SK-N-SH (cell line): ENCODE results near the gene IL31RA.

Source experiments
- GABPA ChIP-seq: IDR thresholded peaks from 2 replicates; pipeline ENCODE4 v1.4.0; 2012; ENCODE audit warnings: low read depth, mild to moderate bottlenecking
- RCOR1 ChIP-seq: fragments of 150-350 bp; IDR thresholded peaks from 2 replicates; pipeline ENCODE4 v1.6.1; 2017; ENCODE audit warnings: antibody characterized with exemption, low read length
- RFX5 ChIP-seq: IDR thresholded peaks from 2 replicates; pipeline ENCODE4 v1.6.1; 2012; ENCODE audit warnings: mild to moderate bottlenecking, improper control_type of control experiment, low read length
- SIN3A ChIP-seq: IDR thresholded peaks from 2 replicates; pipeline ENCODE4 v1.6.1; 2012; ENCODE audit warnings: low read depth, mild to moderate bottlenecking, low read length, moderate library complexity, borderline replicate concordance
- TF ChIP-seq, protein P1 (sequence below): fragments of 200-600 bp; sonication (generic); IDR thresholded peaks from 2 replicates; pipeline ENCODE4 v1.6.1; 2017; ENCODE audit warnings: antibody characterized with exemption, mild to moderate bottlenecking, moderate library complexity
- TF ChIP-seq, protein P2 (sequence below): IDR thresholded peaks from 2 replicates; pipeline ENCODE4 v1.4.0; 2012; ENCODE audit warnings: low read depth
- TF ChIP-seq, protein P3 (sequence below): IDR thresholded peaks from 2 replicates; pipeline ENCODE4 v1.4.0; 2012; ENCODE audit warnings: low read depth, borderline replicate concordance

DNA sequence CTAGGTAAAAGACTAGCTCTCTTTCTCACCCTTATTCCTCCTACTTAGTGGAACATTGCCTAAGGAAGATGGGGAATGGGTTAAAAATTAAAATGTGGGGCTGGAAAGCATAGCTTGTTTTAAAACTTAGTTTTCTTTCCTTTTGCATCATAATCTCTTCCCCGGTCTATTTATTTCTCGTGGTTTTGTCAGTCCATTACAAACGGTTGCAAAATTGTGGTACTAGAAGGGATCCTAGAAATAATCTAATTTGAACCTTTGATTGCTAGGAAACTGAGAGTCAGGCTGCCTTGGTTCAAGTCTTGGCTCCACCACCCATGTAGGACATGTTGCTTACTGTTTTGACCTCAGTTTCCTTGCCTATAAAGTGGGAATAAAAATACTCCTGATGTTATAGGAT is 1.3 kb downstream of the IL31RA start:
- no peak for TF ChIP-seq RCOR1
- TF ChIP-seq, protein P1, sequence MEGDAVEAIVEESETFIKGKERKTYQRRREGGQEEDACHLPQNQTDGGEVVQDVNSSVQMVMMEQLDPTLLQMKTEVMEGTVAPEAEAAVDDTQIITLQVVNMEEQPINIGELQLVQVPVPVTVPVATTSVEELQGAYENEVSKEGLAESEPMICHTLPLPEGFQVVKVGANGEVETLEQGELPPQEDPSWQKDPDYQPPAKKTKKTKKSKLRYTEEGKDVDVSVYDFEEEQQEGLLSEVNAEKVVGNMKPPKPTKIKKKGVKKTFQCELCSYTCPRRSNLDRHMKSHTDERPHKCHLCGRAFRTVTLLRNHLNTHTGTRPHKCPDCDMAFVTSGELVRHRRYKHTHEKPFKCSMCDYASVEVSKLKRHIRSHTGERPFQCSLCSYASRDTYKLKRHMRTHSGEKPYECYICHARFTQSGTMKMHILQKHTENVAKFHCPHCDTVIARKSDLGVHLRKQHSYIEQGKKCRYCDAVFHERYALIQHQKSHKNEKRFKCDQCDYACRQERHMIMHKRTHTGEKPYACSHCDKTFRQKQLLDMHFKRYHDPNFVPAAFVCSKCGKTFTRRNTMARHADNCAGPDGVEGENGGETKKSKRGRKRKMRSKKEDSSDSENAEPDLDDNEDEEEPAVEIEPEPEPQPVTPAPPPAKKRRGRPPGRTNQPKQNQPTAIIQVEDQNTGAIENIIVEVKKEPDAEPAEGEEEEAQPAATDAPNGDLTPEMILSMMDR, result no peak
- TF ChIP-seq, protein P2, sequence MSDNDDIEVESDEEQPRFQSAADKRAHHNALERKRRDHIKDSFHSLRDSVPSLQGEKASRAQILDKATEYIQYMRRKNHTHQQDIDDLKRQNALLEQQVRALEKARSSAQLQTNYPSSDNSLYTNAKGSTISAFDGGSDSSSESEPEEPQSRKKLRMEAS, result no peak
- TF ChIP-seq SIN3A, result no peak
- TF ChIP-seq RFX5, result no peak
- TF ChIP-seq, protein P3, sequence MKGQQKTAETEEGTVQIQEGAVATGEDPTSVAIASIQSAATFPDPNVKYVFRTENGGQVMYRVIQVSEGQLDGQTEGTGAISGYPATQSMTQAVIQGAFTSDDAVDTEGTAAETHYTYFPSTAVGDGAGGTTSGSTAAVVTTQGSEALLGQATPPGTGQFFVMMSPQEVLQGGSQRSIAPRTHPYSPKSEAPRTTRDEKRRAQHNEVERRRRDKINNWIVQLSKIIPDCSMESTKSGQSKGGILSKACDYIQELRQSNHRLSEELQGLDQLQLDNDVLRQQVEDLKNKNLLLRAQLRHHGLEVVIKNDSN, result no peak
- TF ChIP-seq GABPA, result no peak
